Tibial nerve (tissue), 4 donors: ENCODE measurements around the gene EDAR. TPM values are rescaled to one million over a fixed set of nuclear protein-coding genes. Genes with fewer than 3 reads are reported as not detected.

Experiments
- DNase-seq, 2 donors: peaks; one replicate each; pipeline ENCODE4 v3.0.0-alpha.2; 2019; ENCODE audit warnings: low spot score in 2 of 2
- H3K27ac ChIP-seq, 4 donors: fragments of 200-600 bp; sonication (generic) in 3 of 4; one replicate each; pipeline ENCODE4 v1.5.1; 2017 to 2019; ENCODE audit warnings: mild to moderate bottlenecking in 1 of 4
- H3K27me3 ChIP-seq, 2 donors: fragments of 200-600 bp; sonication (generic) in 1 of 2; one replicate each; pipeline versions ENCODE4 v1.5.1 to v1.6.0; 2017 to 2019
- H3K36me3 ChIP-seq, 3 donors: fragments of 200-600 bp; sonication (generic); one replicate each; pipeline ENCODE4 v1.5.1; 2018 to 2019
- H3K4me1 ChIP-seq, 4 donors: fragments of 200-600 bp; sonication (generic) in 3 of 4; one replicate each; pipeline ENCODE4 v1.5.1; 2017 to 2019
- H3K4me3 ChIP-seq, 4 donors: fragments of 200-600 bp; sonication (generic) in 3 of 4; one replicate each; pipeline ENCODE4 v1.5.1; 2017 to 2019; ENCODE audit warnings: mild to moderate bottlenecking in 1 of 4, moderate library complexity in 1 of 4
- H3K9me3 ChIP-seq, 4 donors: fragments of 200-600 bp; sonication (generic) in 3 of 4; one replicate each; pipeline ENCODE4 v1.5.1; 2017 to 2019
- CTCF ChIP-seq, 5 experiments: fragments of 200-600 bp in 3 of 5; fragments of 450-650 bp in 2 of 5; sonication (generic) in 3 of 5; IDR thresholded peaks; one replicate each; pipeline ENCODE4 v1.5.1; 2016 to 2019; ENCODE audit warnings: antibody characterized with exemption in 5 of 5, mild to moderate bottlenecking in 3 of 5, moderate library complexity in 2 of 5
- EP300 ChIP-seq, 2 donors: sonication (generic); formaldehyde crosslinking; IDR thresholded peaks; one replicate each; pipeline ENCODE4 v1.6.1; 2017; ENCODE audit warnings: antibody characterized with exemption in 2 of 2, mild to moderate bottlenecking in 1 of 2
- POLR2A ChIP-seq, 2 donors: fragments of 450-650 bp; IDR thresholded peaks; one replicate each; pipeline ENCODE4 v1.6.1; 2017; ENCODE audit warnings: antibody characterized with exemption in 2 of 2, mild to moderate bottlenecking in 2 of 2, moderate library complexity in 2 of 2
- WGBS, 2 donors: methylation state at CpG; one replicate each; pipeline ENCODE4 v1.1.5; 2018; 5-methylcytosine and 5-hydroxymethylcytosine counted together
- total RNA-seq, 4 donors: library from RNA; depleted of rRNA; stranded (reverse); fragments of >200 nt; gene quantifications; one replicate each; pipeline ENCODE4 v1.1.0, GENCODE V29; 2016

EDAR gene
- total RNA-seq, 4 donors from 2014 or later = under 0.01 TPM; not detected in 3

GRCh38 chr2:108935271-108935741 is 53.7 kb downstream of the EDAR start:
- H3K27me3 ChIP-seq = no peaks in the 10 kb centered on the region
- peaks cover 0 to 5% (median 0%) of the 10 kb centered on the region in 4 donors for H3K4me1 ChIP-seq
- H3K4me3 ChIP-seq = no peak overlapping the region
- TF ChIP-seq CTCF (IDR thresholded peaks at IDR 0.05) = no peak
- TF ChIP-seq EP300 (IDR thresholded peaks at IDR 0.05) = no peak
- TF ChIP-seq POLR2A (IDR thresholded peaks at IDR 0.05) = no peak
- no peak for DNase-seq
- H3K9me3 ChIP-seq = no peaks in the 10 kb centered on the region
- 57 to 64% methylated on average over 5 of the region's 5 CpGs for WGBS, 2 donors
- H3K36me3 ChIP-seq = no peaks in the 10 kb centered on the region
- no peak overlapping the region for H3K27ac ChIP-seq

GRCh38 chr2:108934583-108935245 is 54.3 kb downstream of the EDAR start:
- no peaks in the 10 kb centered on the region for H3K9me3 ChIP-seq
- TF ChIP-seq CTCF (IDR thresholded peaks at IDR 0.05) = no peak
- TF ChIP-seq POLR2A (IDR thresholded peaks at IDR 0.05) = no peak
- TF ChIP-seq EP300 (IDR thresholded peaks at IDR 0.05) = no peak
- no peak overlapping the region for H3K27ac ChIP-seq
- no peaks in the 10 kb centered on the region for H3K27me3 ChIP-seq
- no peak overlapping the region for H3K4me3 ChIP-seq
- peaks cover 0 to 5% (median 0%) of the 10 kb centered on the region in 4 donors for H3K4me1 ChIP-seq
- H3K36me3 ChIP-seq = no peaks in the 10 kb centered on the region
- 85 to 91% methylated on average over 14 of the region's 14 CpGs for WGBS, 2 donors
- DNase-seq = no peak

GRCh38 chr2:108934151-108934550 is 54.9 kb downstream of the EDAR start:
- no peaks in the 10 kb centered on the region for H3K36me3 ChIP-seq
- no peaks in the 10 kb centered on the region for H3K27me3 ChIP-seq
- WGBS, 2 donors = 79 to 84% methylated on average over 7 of the region's 7 CpGs
- H3K27ac ChIP-seq = no peak overlapping the region
- no peaks in the 10 kb centered on the region for H3K9me3 ChIP-seq
- TF ChIP-seq POLR2A (IDR thresholded peaks at IDR 0.05) (no peak), EP300 (IDR thresholded peaks at IDR 0.05) (no peak), CTCF (IDR thresholded peaks at IDR 0.05) (no peak)
- DNase-seq = no peak
- H3K4me3 ChIP-seq = no peak overlapping the region
- H3K4me1 ChIP-seq = peaks cover 0 to 5% (median 0%) of the 10 kb centered on the region in 4 donors

GRCh38 chr2:108933691-108934117 is 55.3 kb downstream of the EDAR start:
- no peak overlapping the region for H3K27ac ChIP-seq
- WGBS, 2 donors = 67% methylated on average over 11 of the region's 11 CpGs
- TF ChIP-seq POLR2A (IDR thresholded peaks at IDR 0.05) = no peak
- TF ChIP-seq EP300 (IDR thresholded peaks at IDR 0.05) = no peak
- TF ChIP-seq CTCF (IDR thresholded peaks at IDR 0.05) = no peak
- H3K4me1 ChIP-seq = peaks cover 0 to 5% (median 0%) of the 10 kb centered on the region in 4 donors
- H3K27me3 ChIP-seq = no peaks in the 10 kb centered on the region
- DNase-seq = no peak
- H3K36me3 ChIP-seq = no peaks in the 10 kb centered on the region
- H3K9me3 ChIP-seq = no peaks in the 10 kb centered on the region
- H3K4me3 ChIP-seq = no peak overlapping the region

- H3K36me3 ChIP-seq = no peaks in the 10 kb centered on the region
- whole genome bisulfite sequencing, 2 donors = 40 to 42% methylated on average over 10 of the region's 10 CpGs
- no peak overlapping the region for H3K27ac ChIP-seq
- H3K4me1 ChIP-seq = peaks cover 0 to 5% (median 0%) of the 10 kb centered on the region in 4 donors
- H3K4me3 ChIP-seq = no peak overlapping the region
- H3K27me3 ChIP-seq = no peaks in the 10 kb centered on the region
- TF ChIP-seq POLR2A (IDR thresholded peaks at IDR 0.05) (no peak), EP300 (IDR thresholded peaks at IDR 0.05) (no peak), CTCF (IDR thresholded peaks at IDR 0.05) (no peak)
- DNase-seq = no peak
- no peaks in the 10 kb centered on the region for H3K9me3 ChIP-seq
Observed at GRCh38 chr2:108932736-108933332, 56.2 kb downstream of the EDAR start.
